Endodermal cell (in vitro differentiated cells): Measurements from ENCODE around the gene SH3BP5. TPM values are rescaled to one million over a fixed set of nuclear protein-coding genes. Genes with fewer than 3 reads are reported as not detected.

Experiments
- DNase-seq: peaks from one replicate; pipeline ENCODE4 v3.0.0-alpha.2; 2017
- H3K27ac ChIP-seq: 2 replicates; pipeline ENCODE4 v1.5.1; 2013; ENCODE audit warnings: mild to moderate bottlenecking, low read depth, low read length, moderate library complexity
- H3K27me3 ChIP-seq: 2 replicates; pipeline ENCODE4 v1.6.1; 2013; ENCODE audit warnings: mild to moderate bottlenecking, low read length, moderate library complexity; ENCODE audit not compliant: insufficient read depth, control insufficient read depth, poor library complexity, severe bottlenecking
- H3K36me3 ChIP-seq: 2 replicates; pipeline ENCODE4 v1.7.0; 2013; ENCODE audit warnings: mild to moderate bottlenecking, low read length, moderate library complexity; ENCODE audit not compliant: control insufficient read depth, insufficient read depth
- H3K4me1 ChIP-seq: one replicate; pipeline ENCODE4 v1.7.0; 2013; ENCODE audit warnings: low read length; ENCODE audit not compliant: control insufficient read depth, insufficient read depth
- H3K4me3 ChIP-seq: 2 replicates; pipeline ENCODE4 v1.5.1; 2013; ENCODE audit warnings: mild to moderate bottlenecking, low read length, moderate library complexity
- H3K9ac ChIP-seq: 2 replicates; pipeline ENCODE4 v1.6.1; 2013; ENCODE audit warnings: mild to moderate bottlenecking, low read length, moderate library complexity; ENCODE audit not compliant: poor library complexity, severe bottlenecking; ENCODE audit errors: extremely low read depth
- H3K9me3 ChIP-seq: 2 replicates; pipeline ENCODE4 v1.6.1; 2013; ENCODE audit warnings: mild to moderate bottlenecking, low read length, moderate library complexity; ENCODE audit not compliant: control insufficient read depth
- H3K27ac Mint-ChIP-seq: 2 replicates; pipeline ENCODE4 v1.8.0; 2020; ENCODE audit warnings: mixed read lengths
- H3K27me3 Mint-ChIP-seq: 2 replicates; pipeline ENCODE4 v1.8.0; 2021; ENCODE audit warnings: mild to moderate bottlenecking, mixed read lengths; ENCODE audit not compliant: insufficient read depth
- H3K36me3 Mint-ChIP-seq: 2 replicates; pipeline ENCODE4 v1.8.0; 2020; ENCODE audit warnings: low read depth, mixed read lengths
- H3K4me1 Mint-ChIP-seq: 2 replicates; pipeline ENCODE4 v1.8.0; 2020; ENCODE audit warnings: mixed read lengths
- H3K4me3 Mint-ChIP-seq: 2 replicates; pipeline ENCODE4 v1.8.0; 2020; ENCODE audit warnings: mild to moderate bottlenecking, moderate library complexity, mixed read lengths
- H3K9me3 Mint-ChIP-seq: 2 replicates; pipeline ENCODE4 v1.8.0; 2020; ENCODE audit warnings: mild to moderate bottlenecking, mixed read lengths
- WGBS, 2 experiments: methylation state at CpG; one replicate each; pipeline versions ENCODE4 v1.1.5 to v1.1.7; 2013; ENCODE audit warnings: missing lambda C conversion rate in 2 of 2, mixed read lengths in 1 of 2; ENCODE audit not compliant: insufficient coverage in 1 of 2, insufficient read length in 1 of 2; 5-methylcytosine and 5-hydroxymethylcytosine counted together
- total RNA-seq, 2 donors: library from RNA; stranded (reverse); fragmentation: NEBNext Ultra II Directional in 1 of 2; extraction: Animal tissue kit (Norgen Biotek cat#: 25700) in 1 of 2; gene quantifications; 2 replicates in 1 of 2; 3 replicates in 1 of 2; pipeline ENCODE4 v1.2.1, GENCODE V29; 2021
- TF ChIP-seq, protein P1 (sequence below): fragments of 200-600 bp; sonication (generic); conservative IDR thresholded peaks from 2 replicates; pipeline ENCODE4 v1.5.0; 2021; ENCODE audit warnings: antibody characterized with exemption, mild to moderate bottlenecking

SH3BP5 gene
- total RNA-seq, 2 donors from 2014 or later, result 25.8 to 30.3 TPM

GRCh38 chr3:15215996-15216395, 116.4 kb downstream of the SH3BP5 start:
- DNase-seq, result no peak
- no peaks in the 10 kb centered on the region for H3K4me1 ChIP-seq
- Mint-ChIP-seq H3K27me3 (no peaks in the 10 kb centered on the region), H3K4me1 (no peaks in the 10 kb centered on the region), H3K4me3 (no peak overlapping the region), H3K27ac (no peak overlapping the region), H3K36me3 (peaks cover 67% of the 10 kb centered on the region), H3K9me3 (no peaks in the 10 kb centered on the region)
- H3K36me3 ChIP-seq, result peaks cover 87% of the 10 kb centered on the region
- H3K27me3 ChIP-seq, result no peaks in the 10 kb centered on the region
- H3K27ac ChIP-seq, result no peak overlapping the region
- TF ChIP-seq, protein P1, sequence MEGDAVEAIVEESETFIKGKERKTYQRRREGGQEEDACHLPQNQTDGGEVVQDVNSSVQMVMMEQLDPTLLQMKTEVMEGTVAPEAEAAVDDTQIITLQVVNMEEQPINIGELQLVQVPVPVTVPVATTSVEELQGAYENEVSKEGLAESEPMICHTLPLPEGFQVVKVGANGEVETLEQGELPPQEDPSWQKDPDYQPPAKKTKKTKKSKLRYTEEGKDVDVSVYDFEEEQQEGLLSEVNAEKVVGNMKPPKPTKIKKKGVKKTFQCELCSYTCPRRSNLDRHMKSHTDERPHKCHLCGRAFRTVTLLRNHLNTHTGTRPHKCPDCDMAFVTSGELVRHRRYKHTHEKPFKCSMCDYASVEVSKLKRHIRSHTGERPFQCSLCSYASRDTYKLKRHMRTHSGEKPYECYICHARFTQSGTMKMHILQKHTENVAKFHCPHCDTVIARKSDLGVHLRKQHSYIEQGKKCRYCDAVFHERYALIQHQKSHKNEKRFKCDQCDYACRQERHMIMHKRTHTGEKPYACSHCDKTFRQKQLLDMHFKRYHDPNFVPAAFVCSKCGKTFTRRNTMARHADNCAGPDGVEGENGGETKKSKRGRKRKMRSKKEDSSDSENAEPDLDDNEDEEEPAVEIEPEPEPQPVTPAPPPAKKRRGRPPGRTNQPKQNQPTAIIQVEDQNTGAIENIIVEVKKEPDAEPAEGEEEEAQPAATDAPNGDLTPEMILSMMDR, result no peak
- H3K9ac ChIP-seq, result no peak overlapping the region
- WGBS, 2 experiments, result 90 to 98% methylated on average over 2 of the region's 2 CpGs
- H3K9me3 ChIP-seq, result no peaks in the 10 kb centered on the region
- no peak overlapping the region for H3K4me3 ChIP-seq

DNA sequence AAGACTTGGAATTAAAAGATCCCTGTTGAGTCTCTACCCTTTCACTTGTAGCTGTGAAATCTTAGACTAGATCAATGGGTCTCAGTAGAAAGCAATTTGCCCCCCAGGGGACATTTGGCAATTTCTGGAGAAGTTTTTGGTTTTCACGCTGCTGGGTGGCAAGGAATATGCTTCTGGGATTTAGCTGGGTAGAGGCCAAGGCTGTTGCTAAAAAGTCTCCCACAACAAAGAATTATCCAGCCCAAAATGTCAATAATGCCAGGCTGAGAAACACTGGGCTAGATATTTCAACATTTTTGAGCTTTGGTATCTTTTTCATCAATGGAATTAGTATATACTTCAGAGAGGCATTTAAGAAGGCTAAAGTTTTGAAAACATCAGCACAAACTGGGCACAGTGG, 117.6 kb downstream of the SH3BP5 start:
- WGBS, 2 experiments, result 88 to 94% methylated on average over 1 of the region's 1 CpG
- Mint-ChIP-seq H3K4me3 (no peak overlapping the region), H3K36me3 (peaks cover 63% of the 10 kb centered on the region), H3K27me3 (no peaks in the 10 kb centered on the region), H3K27ac (no peak overlapping the region), H3K9me3 (no peaks in the 10 kb centered on the region), H3K4me1 (no peaks in the 10 kb centered on the region)
- no peak overlapping the region for H3K4me3 ChIP-seq
- no peaks in the 10 kb centered on the region for H3K4me1 ChIP-seq
- no peak overlapping the region for H3K27ac ChIP-seq
- H3K27me3 ChIP-seq, result no peaks in the 10 kb centered on the region
- peaks cover 86% of the 10 kb centered on the region for H3K36me3 ChIP-seq
- no peak overlapping the region for H3K9ac ChIP-seq
- H3K9me3 ChIP-seq, result no peaks in the 10 kb centered on the region
- no peak for DNase-seq
- TF ChIP-seq, protein P1, result no peak

GRCh38 chr3:15211937-15212336, 120.4 kb downstream of the SH3BP5 start:
- Histone ChIP-seq H3K4me1 (no peaks in the 10 kb centered on the region), H3K4me3 (no peak overlapping the region), H3K9ac (no peak overlapping the region), H3K9me3 (no peaks in the 10 kb centered on the region), H3K27ac (no peak overlapping the region), H3K36me3 (peaks cover 75% of the 10 kb centered on the region), H3K27me3 (no peaks in the 10 kb centered on the region)
- Mint-ChIP-seq H3K27ac (no peak overlapping the region), H3K36me3 (peaks cover 41% of the 10 kb centered on the region), H3K27me3 (no peaks in the 10 kb centered on the region), H3K4me3 (no peak overlapping the region), H3K9me3 (no peaks in the 10 kb centered on the region), H3K4me1 (no peaks in the 10 kb centered on the region)
- no peak for DNase-seq
- TF ChIP-seq, protein P1, result no peak
